ENCODE results near the gene IFI27.
"Not testable (repeated sequence)": the region's sequence is repeated elsewhere in the genome, so short reads cannot be mapped to it uniquely, and the experiment has no call there.

IFI27 gene

GRCh38 chr14:94144765-94145164, 34.2 kb downstream of the IFI27 start:
- Histone ChIP-seq H3K27ac (no peak overlapping the region), H3K4me3 (no peak overlapping the region), H3K36me3 (no peaks in the 10 kb centered on the region), H3K9me3 (no peaks in the 10 kb centered on the region), H3K4me1 (no peaks in the 10 kb centered on the region), H3K27me3 (no peaks in the 10 kb centered on the region)
- intact Hi-C loops (cut with DNase I; ENCODE audit: low total_unique reads) = no loop called here
- TF ChIP-seq CTCF (IDR thresholded peaks at IDR 0.05) = no peak
- DNase-seq = peak in 1 of 2 donors; percentile 32

GRCh38 chr14:94145902-94146527, 35.5 kb downstream of the IFI27 start:
- no peak for TF ChIP-seq CTCF (IDR thresholded peaks at IDR 0.05)
- no peak for DNase-seq
- Histone ChIP-seq H3K9me3 (no peaks in the 10 kb centered on the region), H3K36me3 (no peaks in the 10 kb centered on the region), H3K4me1 (no peaks in the 10 kb centered on the region), H3K27ac (no peak overlapping the region), H3K27me3 (no peaks in the 10 kb centered on the region), H3K4me3 (no peak overlapping the region)
- intact Hi-C loops (cut with DNase I; ENCODE audit: low total_unique reads) = no loop called here

- H3K4me3 ChIP-seq = no peak overlapping the region
- H3K4me1 ChIP-seq = no peaks in the 10 kb centered on the region
- intact Hi-C loops (cut with DNase I; ENCODE audit: low total_unique reads) = no loop called here
- peaks cover 0 to 29% of the 10 kb centered on the region in 2 donors for H3K27me3 ChIP-seq
- no peak for DNase-seq
- no peaks in the 10 kb centered on the region for H3K36me3 ChIP-seq
- H3K9me3 ChIP-seq = no peaks in the 10 kb centered on the region
- no peak overlapping the region for H3K27ac ChIP-seq
- TF ChIP-seq CTCF (IDR thresholded peaks at IDR 0.05) = no peak
These were observed 42.1 kb downstream of the IFI27 start for GRCh38 chr14:94152676-94153075.

- no peak for DNase-seq
- Histone ChIP-seq H3K4me1 (no peaks in the 10 kb centered on the region), H3K27me3 (peaks cover 0 to 35% of the 10 kb centered on the region in 2 donors), H3K9me3 (no peaks in the 10 kb centered on the region), H3K36me3 (no peaks in the 10 kb centered on the region), H3K27ac (no peak overlapping the region), H3K4me3 (no peak overlapping the region)
- intact Hi-C loops (cut with DNase I; ENCODE audit: low total_unique reads) = no loop called here
- no peak for TF ChIP-seq CTCF (IDR thresholded peaks at IDR 0.05)
These were observed 43.3 kb downstream of the IFI27 start for GRCh38 chr14:94153750-94154342.

GRCh38 chr14:94156143-94156542, 45.6 kb downstream of the IFI27 start:
- H3K27ac ChIP-seq; intact Hi-C loops (cut with DNase I; ENCODE audit: low total_unique reads); H3K4me1 ChIP-seq; H3K36me3 ChIP-seq; H3K9me3 ChIP-seq; DNase-seq; H3K4me3 ChIP-seq: not testable (repeated sequence)
- H3K27me3 ChIP-seq = peaks cover 0 to 35% of the 10 kb centered on the region in 2 donors

GRCh38 chr14:94157197-94157596, 46.7 kb downstream of the IFI27 start:
- no peak for DNase-seq
- no peak for TF ChIP-seq CTCF (IDR thresholded peaks at IDR 0.05)
- Histone ChIP-seq H3K27ac (no peak overlapping the region), H3K4me3 (no peak overlapping the region), H3K9me3 (no peaks in the 10 kb centered on the region), H3K27me3 (peaks cover 0 to 26% of the 10 kb centered on the region in 2 donors), H3K36me3 (no peaks in the 10 kb centered on the region), H3K4me1 (no peaks in the 10 kb centered on the region)
- intact Hi-C loops (cut with DNase I; ENCODE audit: low total_unique reads) = no loop called here
